ENCODE results near the gene OTUD7B. TPM values are rescaled to one million over a fixed set of nuclear protein-coding genes. Genes with fewer than 3 reads are reported as not detected.
"Not testable (repeated sequence)": the region's sequence is repeated elsewhere in the genome, so short reads cannot be mapped to it uniquely, and the experiment has no call there.

OTUD7B gene
- total RNA-seq = 29.5 TPM
- long read RNA-seq, partial matches to known transcripts = 3 of 13 reads
- long read RNA-seq, other reads (novel, unspliced or antisense) = 10 of 13 reads

- Histone ChIP-seq H3K36me3 (no peaks in the 10 kb centered on the region), H3K4me1 (peaks cover 27% of the 10 kb centered on the region), H3K27me3 (ENCODE audit: low read depth) (no peaks in the 10 kb centered on the region), H3K27ac (peak within 1 kb of the TSS; percentile 92), H3K4me3 (peak within 1 kb of the TSS; percentile 84), H3K9me3 (no peaks in the 10 kb centered on the region)
- intact Hi-C loops (cut with DNase I) = no loop called here
- no peak for TF ChIP-seq CTCF (IDR thresholded peaks at IDR 0.05)
- peak; percentile 91 for DNase-seq
- ATAC-seq = peak; percentile 95 to 98
Measured at GRCh38 chr1:150010393-150011115, at the start of gene OTUD7B. Gene OTUD7B, minus strand, starts transcription at chr1:150010726. Its CDS starts 33,216 bp downstream, at chr1:149977510.

GRCh38 chr1:150060260-150060659, 49.7 kb upstream of the OTUD7B start:
- H3K4me3 ChIP-seq = no peak overlapping the region
- H3K36me3 ChIP-seq = no peaks in the 10 kb centered on the region
- no peak for ATAC-seq
- intact Hi-C loops (cut with DNase I) = no loop called here
- H3K27ac ChIP-seq = no peak overlapping the region
- H3K9me3 ChIP-seq = no peaks in the 10 kb centered on the region
- peaks cover 7% of the 10 kb centered on the region for H3K4me1 ChIP-seq
- no peak for DNase-seq
- no peak for TF ChIP-seq CTCF (IDR thresholded peaks at IDR 0.05)
- no peaks in the 10 kb centered on the region for H3K27me3 ChIP-seq (ENCODE audit: low read depth)

GRCh38 chr1:150056407-150056806, 45.9 kb upstream of the OTUD7B start:
- Histone ChIP-seq H3K27ac (no peak overlapping the region), H3K4me3 (no peak overlapping the region), H3K9me3 (no peaks in the 10 kb centered on the region), H3K36me3 (no peaks in the 10 kb centered on the region), H3K4me1 (peaks cover 7% of the 10 kb centered on the region), H3K27me3 (ENCODE audit: low read depth) (no peaks in the 10 kb centered on the region)
- intact Hi-C loops (cut with DNase I) = no loop called here
- DNase-seq = no peak
- ATAC-seq = no peak
- no peak for TF ChIP-seq CTCF (IDR thresholded peaks at IDR 0.05)

- H3K36me3 ChIP-seq; intact Hi-C loops (cut with DNase I); H3K4me3 ChIP-seq; H3K27me3 ChIP-seq (ENCODE audit: low read depth); ATAC-seq; H3K9me3 ChIP-seq; DNase-seq; H3K4me1 ChIP-seq; H3K27ac ChIP-seq: not testable (repeated sequence)
Measured at GRCh38 chr1:150055507-150055906, 45.0 kb upstream of the OTUD7B start.

GRCh38 chr1:150053926-150054325, 43.4 kb upstream of the OTUD7B start:
- Histone ChIP-seq H3K27ac (no peak overlapping the region), H3K27me3 (ENCODE audit: low read depth) (no peaks in the 10 kb centered on the region), H3K4me3 (no peak overlapping the region), H3K36me3 (no peaks in the 10 kb centered on the region), H3K4me1 (peaks cover 7% of the 10 kb centered on the region), H3K9me3 (no peaks in the 10 kb centered on the region)
- ATAC-seq (no peak), DNase-seq (no peak)
- no peak for TF ChIP-seq CTCF (IDR thresholded peaks at IDR 0.05)
- intact Hi-C loops (cut with DNase I) = no loop called here

GRCh38 chr1:150051905-150052412, 41.4 kb upstream of the OTUD7B start:
- H3K27me3 ChIP-seq (ENCODE audit: low read depth); H3K9me3 ChIP-seq; ATAC-seq; H3K4me1 ChIP-seq; H3K27ac ChIP-seq; H3K4me3 ChIP-seq; DNase-seq; H3K36me3 ChIP-seq; intact Hi-C loops (cut with DNase I): not testable (repeated sequence)

Measured in lower lobe of right lung (tissue), 2 donors.